ENCODE data around the gene RPL7A.
A peak's percentile ranks its signal among the peaks of the same experiment; 100 is the strongest.

Gene RPL7A

GRCh38 chr9:133335924-133336811 lies 11.8 kb upstream of the RPL7A start, which contains the start of gene SURF6:
Gene SURF6 (minus strand): TSS chr9:133336188. CDS start chr9:133336132, 56 bp downstream.
- DNase-seq (ENCODE audit: low read depth) = peak; percentile 87
- TF ChIP-seq, protein P1, sequence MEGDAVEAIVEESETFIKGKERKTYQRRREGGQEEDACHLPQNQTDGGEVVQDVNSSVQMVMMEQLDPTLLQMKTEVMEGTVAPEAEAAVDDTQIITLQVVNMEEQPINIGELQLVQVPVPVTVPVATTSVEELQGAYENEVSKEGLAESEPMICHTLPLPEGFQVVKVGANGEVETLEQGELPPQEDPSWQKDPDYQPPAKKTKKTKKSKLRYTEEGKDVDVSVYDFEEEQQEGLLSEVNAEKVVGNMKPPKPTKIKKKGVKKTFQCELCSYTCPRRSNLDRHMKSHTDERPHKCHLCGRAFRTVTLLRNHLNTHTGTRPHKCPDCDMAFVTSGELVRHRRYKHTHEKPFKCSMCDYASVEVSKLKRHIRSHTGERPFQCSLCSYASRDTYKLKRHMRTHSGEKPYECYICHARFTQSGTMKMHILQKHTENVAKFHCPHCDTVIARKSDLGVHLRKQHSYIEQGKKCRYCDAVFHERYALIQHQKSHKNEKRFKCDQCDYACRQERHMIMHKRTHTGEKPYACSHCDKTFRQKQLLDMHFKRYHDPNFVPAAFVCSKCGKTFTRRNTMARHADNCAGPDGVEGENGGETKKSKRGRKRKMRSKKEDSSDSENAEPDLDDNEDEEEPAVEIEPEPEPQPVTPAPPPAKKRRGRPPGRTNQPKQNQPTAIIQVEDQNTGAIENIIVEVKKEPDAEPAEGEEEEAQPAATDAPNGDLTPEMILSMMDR (conservative IDR thresholded peaks at IDR 0.05; ENCODE audit: low read length) = no peak
- H3K4me3 ChIP-seq (ENCODE audit: low read length) = peak within 1 kb of the TSS; percentile 94

DNA sequence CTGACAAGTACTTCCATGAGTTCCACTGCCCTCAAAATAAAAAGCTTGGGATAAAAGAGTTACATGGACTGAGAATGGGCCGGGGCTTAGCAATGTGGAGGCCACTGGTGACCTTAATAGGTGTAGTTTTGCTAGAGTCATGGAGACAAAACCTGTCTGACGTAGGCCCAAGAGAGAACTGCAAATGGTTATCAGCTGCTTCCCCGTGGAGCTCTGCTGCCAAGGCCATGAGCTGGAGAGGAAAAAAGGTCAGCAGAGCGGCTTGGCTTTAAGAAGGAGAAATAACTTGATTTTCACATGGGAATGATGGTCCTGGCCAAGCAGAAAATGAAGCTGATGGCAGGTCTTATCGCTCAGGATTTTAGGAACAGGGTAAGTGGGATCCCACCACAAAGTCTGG lies 8.4 kb upstream of the RPL7A start:
- TF ChIP-seq, protein P1 (conservative IDR thresholded peaks at IDR 0.05; ENCODE audit: low read length) = no peak
- no peak for DNase-seq (ENCODE audit: low read depth)
- no peak overlapping the region for H3K4me3 ChIP-seq (ENCODE audit: low read length)

GRCh38 chr9:133340256-133340655 lies 7.8 kb upstream of the RPL7A start:
- no peak overlapping the region for H3K4me3 ChIP-seq (ENCODE audit: low read length)
- TF ChIP-seq, protein P1 (conservative IDR thresholded peaks at IDR 0.05; ENCODE audit: low read length) = no peak
- DNase-seq (ENCODE audit: low read depth) = no peak

DNA sequence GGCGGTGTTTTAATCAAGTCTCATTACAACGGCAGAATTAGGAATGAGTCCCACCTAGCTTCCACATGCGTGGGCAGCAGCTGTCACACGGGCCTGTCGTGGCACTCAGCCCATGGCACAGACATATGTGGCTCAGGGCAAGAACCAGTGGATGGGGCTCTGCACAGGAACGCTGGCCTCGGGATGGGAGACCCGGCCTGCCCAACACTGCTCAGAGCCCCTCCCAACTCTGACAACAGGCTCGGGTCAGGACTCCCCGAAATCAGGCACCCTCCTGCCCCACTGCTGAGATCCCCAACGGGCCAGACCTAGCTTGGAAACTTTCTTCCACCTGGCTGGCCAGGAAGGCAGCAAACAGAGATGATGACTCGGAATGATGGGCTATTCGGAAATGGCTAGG lies 7.1 kb upstream of the RPL7A start:
- H3K4me3 ChIP-seq (ENCODE audit: low read length) = no peak overlapping the region
- TF ChIP-seq, protein P1 (conservative IDR thresholded peaks at IDR 0.05; ENCODE audit: low read length) = no peak
- DNase-seq (ENCODE audit: low read depth) = no peak

DNA sequence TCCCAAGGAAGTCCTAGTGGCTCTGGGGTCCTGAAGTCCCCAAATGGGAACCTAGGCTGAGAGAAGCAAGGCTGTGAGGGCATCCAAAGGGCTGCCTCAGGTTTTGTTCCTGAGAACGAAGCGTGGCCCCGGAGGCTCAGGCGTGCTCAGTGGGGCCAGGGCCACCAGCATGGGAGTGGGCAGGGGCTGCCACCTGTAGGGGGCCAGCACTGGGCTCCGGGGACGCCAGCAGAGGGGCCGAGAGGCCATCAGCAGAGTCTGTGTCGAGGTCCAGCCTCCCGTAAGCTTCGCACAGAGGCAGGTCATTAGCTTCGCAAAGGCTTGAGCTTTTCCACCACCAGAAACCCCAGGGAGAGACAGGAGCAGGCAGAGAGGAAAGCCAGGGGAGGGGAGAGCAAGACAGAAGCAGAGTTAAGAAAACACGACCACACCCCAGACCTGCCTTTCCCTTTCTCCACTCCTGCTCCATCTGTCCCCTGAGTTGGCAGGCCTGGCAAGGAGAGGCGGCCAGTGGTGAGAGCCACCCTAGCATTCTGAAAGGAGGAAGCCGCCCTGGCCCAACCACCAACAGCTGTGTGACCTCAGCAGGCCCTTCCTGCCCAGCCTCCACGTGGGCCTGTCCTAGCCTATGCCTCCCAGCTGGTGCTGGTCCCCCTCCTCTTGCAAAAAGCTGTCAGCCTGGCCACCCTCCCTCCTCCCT lies 6.5 kb upstream of the RPL7A start:
- H3K4me3 ChIP-seq (ENCODE audit: low read length) = no peak overlapping the region
- DNase-seq (ENCODE audit: low read depth) = no peak
- TF ChIP-seq, protein P1 (conservative IDR thresholded peaks at IDR 0.05; ENCODE audit: low read length) = no peak

GRCh38 chr9:133342069-133342406 lies 6.0 kb upstream of the RPL7A start:
- TF ChIP-seq, protein P1 (conservative IDR thresholded peaks at IDR 0.05; ENCODE audit: low read length) = peak; percentile 19
- DNase-seq (ENCODE audit: low read depth) = no peak

More at GRCh38 chr9:133342069-133342406, 6.0 kb upstream of the RPL7A start:
- no peak overlapping the region for H3K4me3 ChIP-seq (ENCODE audit: low read length)
